ENCODE data around the gene RBFOX1.
"Not testable (repeated sequence)": the region's sequence is repeated elsewhere in the genome, so short reads cannot be mapped to it uniquely, and the experiment has no call there.

RBFOX1 gene

GRCh38 chr16:7482596-7483290 lies 150.1 kb downstream of the RBFOX1 start:
- DNase-seq = no peak

GRCh38 chr16:7487574-7488323 lies 155.1 kb downstream of the RBFOX1 start:
- no peak for DNase-seq

GRCh38 chr16:7492122-7492521 lies 159.5 kb downstream of the RBFOX1 start:
- DNase-seq = no peak

GRCh38 chr16:7493133-7493532 lies 160.5 kb downstream of the RBFOX1 start:
- DNase-seq = no peak

- DNase-seq = no peak
Measured at GRCh38 chr16:7497691-7498090, 165.0 kb downstream of the RBFOX1 start.

- no peak for DNase-seq
Measured at GRCh38 chr16:7501868-7502267, 169.2 kb downstream of the RBFOX1 start.

GRCh38 chr16:7502591-7503157 lies 170.0 kb downstream of the RBFOX1 start:
- DNase-seq = not testable (repeated sequence)

- no peak for DNase-seq
Measured at GRCh38 chr16:7503666-7504065, 171.0 kb downstream of the RBFOX1 start.

- DNase-seq = no peak
Measured at GRCh38 chr16:7504844-7505243, 172.2 kb downstream of the RBFOX1 start.

- DNase-seq = no peak
Measured at GRCh38 chr16:7505495-7505894, 172.8 kb downstream of the RBFOX1 start.

GRCh38 chr16:7506363-7506762 lies 173.7 kb downstream of the RBFOX1 start:
- DNase-seq = no peak

GRCh38 chr16:7508656-7509055 lies 176.0 kb downstream of the RBFOX1 start:
- DNase-seq = no peak

- DNase-seq = no peak
Measured at GRCh38 chr16:7509963-7510601, 177.4 kb downstream of the RBFOX1 start.

GRCh38 chr16:7511549-7512260 lies 179.1 kb downstream of the RBFOX1 start:
- DNase-seq = no peak

GRCh38 chr16:7512503-7512902 lies 179.9 kb downstream of the RBFOX1 start:
- DNase-seq = no peak

GRCh38 chr16:7513429-7513828 lies 180.8 kb downstream of the RBFOX1 start:
- DNase-seq = peak; percentile 29

GRCh38 chr16:7515543-7515942 lies 182.9 kb downstream of the RBFOX1 start:
- DNase-seq = no peak

- DNase-seq = no peak
Measured at GRCh38 chr16:7517496-7517895, 184.9 kb downstream of the RBFOX1 start.

- no peak for DNase-seq
Measured at GRCh38 chr16:7518158-7518557, 185.5 kb downstream of the RBFOX1 start.

GRCh38 chr16:7521834-7522233 lies 189.2 kb downstream of the RBFOX1 start:
- DNase-seq = no peak

GRCh38 chr16:7524419-7524818 lies 191.8 kb downstream of the RBFOX1 start:
- DNase-seq = no peak

- DNase-seq = no peak
Measured at GRCh38 chr16:7526736-7527135, 194.1 kb downstream of the RBFOX1 start.

GRCh38 chr16:7532534-7532933 lies 199.9 kb downstream of the RBFOX1 start:
- DNase-seq = no peak

All from hematopoietic multipotent progenitor cell treated with erythropoietin and hydrocortisone succinate and interleukin-3 and kit ligand, for 8 days (in vitro differentiated cells).